HUDEP-2 (cell line): ENCODE data around the gene METRNL.

Source experiments
- DNase-seq, 76 experiments: peaks; one replicate each; lab custom pipeline; 2025; ENCODE audit not compliant: unreplicated experiment in 76 of 76; lab: John Stamatoyannopoulos, UW

METRNL gene

GRCh38 chr17:83078378-83079351, 744 bp upstream of the METRNL start:
- DNase-seq = no peak

DNA sequence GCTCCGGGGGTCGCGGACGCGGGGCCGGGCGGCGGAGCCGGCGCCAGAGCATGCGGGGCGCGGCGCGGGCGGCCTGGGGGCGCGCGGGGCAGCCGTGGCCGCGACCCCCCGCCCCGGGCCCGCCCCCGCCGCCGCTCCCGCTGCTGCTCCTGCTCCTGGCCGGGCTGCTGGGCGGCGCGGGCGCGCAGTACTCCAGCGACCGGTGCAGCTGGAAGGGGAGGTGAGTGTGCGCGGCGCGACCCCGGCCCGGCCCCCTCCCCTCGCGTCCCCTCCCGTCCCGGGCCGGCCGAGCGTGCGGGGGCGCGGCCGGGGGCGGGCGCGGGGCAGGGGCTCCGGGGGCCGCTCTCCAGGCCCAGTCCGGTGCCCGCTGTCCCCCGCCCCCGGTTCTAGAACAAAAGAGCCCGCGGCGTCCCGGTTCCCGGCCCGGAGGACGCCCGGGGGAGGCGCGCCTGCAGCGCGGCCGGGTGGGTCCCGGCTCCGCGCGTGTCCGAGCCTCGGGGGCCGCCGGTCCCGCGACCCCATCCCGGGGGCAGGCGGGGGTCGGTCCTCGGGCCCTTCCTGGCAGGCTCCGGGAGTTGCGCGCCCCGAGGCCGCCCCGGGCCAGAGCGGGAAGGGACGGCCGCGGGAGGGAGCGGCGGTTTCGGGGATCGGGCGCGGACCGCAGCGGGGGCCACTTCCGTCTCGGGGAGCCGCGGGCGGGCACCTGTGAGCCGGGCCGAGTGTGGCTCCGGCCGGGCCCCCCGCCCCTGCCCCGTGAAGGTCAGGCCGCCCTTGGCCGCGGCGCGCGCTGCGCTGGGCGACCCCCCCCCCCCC, 563 bp downstream of the METRNL start:
- no peak for DNase-seq

DNA sequence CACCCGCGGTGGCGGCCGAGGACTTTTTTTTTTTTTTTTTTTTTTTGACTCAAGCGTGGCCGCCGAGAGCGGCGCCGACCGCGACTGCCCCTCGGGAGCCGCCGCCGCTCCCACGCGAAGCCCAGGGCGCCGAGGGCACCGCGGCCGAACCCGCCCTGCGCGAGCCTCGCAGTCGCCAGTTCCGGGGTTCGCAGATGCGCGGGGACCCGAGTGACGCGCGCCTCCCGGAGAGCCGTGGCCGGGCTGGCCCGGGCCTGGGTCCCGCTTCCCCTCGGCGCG, 1.1 kb downstream of the METRNL start:
- no peak for DNase-seq

- DNase-seq = peak in 3 of 76 experiments; percentile 14 to 22 (median 20)
These were observed 1.7 kb downstream of the METRNL start for GRCh38 chr17:83080858-83081683.

GRCh38 chr17:83081684-83082201, 2.3 kb downstream of the METRNL start:
- DNase-seq = no peak

- DNase-seq = no peak
These were observed 3.0 kb downstream of the METRNL start for GRCh38 chr17:83082424-83082823.

- DNase-seq = no peak
These were observed 3.5 kb downstream of the METRNL start for GRCh38 chr17:83082909-83083367.

DNA sequence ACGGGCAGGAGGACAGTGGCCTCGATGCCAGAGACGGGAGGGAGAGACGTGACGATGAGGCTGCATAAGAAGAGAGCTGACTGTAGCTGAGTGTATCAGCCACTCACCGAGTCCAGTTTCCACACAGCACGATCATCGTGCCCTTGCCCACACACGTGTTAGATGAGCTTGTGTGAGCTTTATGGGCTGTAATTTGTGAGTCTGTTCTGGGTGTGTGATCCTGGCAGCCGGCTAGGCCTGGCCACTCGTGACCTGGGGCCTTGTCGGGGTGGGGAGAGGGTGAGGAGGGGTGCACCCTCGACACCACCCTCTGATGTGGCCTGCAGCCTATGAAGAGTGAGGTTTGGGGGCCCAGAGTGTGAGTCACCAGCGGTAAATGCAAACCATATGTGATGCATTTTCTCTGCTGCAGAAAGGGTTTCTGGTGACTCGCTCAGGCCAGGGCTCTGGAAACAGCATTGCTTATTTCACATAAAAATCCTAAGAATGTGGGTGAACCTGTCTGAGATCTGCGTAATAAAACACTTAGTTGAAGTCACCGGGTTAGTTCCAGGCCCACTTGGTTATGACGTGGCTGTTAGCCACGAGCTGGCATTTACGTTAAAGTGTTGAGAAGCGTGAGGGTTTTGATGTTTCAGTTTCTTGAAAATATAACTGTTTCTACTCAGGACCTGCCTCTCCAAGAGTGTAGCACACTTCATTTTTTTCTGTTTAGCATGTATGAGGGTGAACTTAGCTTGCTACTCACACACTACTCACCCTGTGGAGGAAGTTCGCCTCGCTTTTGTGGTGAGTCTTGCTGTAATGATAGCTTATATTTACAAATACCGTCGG, 4.2 kb downstream of the METRNL start:
- peak in 1 of 76 experiments; percentile 9 for DNase-seq

DNA sequence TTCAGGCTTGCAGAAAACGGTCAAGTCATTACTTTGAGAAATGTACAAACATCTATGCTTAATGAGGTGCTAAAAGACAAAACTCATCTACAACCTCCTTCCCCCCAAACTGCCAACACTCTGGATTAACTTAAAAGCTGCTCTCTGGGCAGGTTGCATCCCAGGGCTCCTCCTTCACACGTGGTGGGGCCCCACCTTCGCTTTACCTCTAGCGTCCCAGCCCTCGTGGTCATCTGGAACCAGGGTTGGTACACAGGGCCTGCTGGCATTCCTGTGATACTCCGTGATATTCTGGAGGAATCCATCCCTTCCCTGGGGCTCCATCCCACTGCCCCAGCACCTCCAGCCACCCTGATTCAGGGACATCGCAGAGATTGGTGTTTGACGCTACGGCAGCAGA, 4.8 kb downstream of the METRNL start:
- no peak for DNase-seq

DNA sequence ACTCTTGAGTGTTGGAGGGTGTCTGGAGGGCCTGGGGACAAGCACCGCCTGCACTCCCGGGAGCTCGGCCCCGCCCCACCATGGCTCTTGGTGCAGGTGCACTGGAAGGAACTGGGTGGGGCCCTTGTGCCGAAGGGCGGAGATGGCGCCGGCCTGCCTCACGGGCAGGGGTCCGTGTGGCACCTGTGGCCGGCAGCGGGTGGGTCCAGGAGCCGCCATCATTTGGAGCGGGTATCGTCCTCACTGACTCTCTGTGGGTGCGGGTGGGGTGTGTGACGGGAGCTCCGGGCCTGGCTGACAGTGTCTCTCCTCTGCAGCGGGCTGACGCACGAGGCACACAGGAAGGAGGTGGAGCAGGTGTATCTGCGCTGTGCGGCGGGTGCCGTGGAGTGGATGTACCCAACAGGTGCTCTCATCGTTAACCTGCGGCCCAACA, 5.2 kb downstream of the METRNL start:
- no peak for DNase-seq

DNA sequence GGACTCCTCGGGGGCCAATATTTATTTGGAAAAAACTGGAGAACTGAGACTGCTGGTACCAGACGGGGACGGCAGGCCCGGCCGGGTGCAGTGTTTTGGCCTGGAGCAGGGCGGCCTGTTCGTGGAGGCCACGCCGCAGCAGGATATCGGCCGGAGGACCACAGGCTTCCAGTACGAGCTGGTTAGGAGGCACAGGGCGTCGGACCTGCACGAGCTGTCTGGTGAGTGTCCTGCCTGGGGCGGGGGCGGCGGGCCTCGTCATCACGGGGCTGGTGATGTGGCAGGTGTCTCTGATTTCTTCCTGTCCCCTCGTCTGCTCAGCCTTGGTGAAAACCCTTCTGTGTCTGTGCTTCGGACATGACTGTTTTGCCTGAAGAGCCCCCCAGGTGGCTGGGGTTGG, 5.7 kb downstream of the METRNL start:
- no peak for DNase-seq

GRCh38 chr17:83085526-83086198, 6.3 kb downstream of the METRNL start:
- DNase-seq = no peak

DNA sequence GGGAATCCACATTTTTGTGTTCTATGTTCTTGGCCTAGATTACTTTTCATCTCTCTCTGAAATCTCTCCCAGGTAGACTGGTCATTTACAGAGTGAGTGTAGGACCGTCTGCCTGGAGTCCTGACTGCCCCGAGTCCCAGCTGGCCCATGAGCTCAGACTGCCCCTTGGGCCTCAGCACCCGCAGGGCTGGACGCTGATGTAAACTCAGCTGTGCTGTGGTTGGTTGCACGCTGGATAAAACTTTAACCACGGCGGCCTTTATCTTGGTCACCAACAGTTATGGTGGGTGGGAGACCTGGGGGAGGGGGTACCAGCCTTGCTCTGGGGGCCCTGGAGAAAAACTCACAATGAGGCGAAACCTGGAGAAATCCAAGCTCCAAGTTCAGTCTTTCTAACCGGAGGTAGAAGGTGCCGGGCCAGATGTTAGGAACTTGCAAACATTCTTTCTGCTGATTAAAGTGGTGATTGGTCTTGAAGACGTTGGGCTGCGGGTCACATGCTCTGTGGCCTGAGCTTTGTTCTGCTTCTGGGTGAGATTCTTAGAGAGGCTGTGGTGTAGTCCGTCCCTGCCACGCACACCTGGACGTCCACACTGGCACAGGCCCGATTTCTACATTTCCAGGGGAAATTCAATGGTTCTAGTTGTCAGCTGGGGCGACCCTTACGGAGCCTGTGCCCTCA, 6.9 kb downstream of the METRNL start:
- DNase-seq = peak in 2 of 76 experiments; percentile 8 to 41

DNA sequence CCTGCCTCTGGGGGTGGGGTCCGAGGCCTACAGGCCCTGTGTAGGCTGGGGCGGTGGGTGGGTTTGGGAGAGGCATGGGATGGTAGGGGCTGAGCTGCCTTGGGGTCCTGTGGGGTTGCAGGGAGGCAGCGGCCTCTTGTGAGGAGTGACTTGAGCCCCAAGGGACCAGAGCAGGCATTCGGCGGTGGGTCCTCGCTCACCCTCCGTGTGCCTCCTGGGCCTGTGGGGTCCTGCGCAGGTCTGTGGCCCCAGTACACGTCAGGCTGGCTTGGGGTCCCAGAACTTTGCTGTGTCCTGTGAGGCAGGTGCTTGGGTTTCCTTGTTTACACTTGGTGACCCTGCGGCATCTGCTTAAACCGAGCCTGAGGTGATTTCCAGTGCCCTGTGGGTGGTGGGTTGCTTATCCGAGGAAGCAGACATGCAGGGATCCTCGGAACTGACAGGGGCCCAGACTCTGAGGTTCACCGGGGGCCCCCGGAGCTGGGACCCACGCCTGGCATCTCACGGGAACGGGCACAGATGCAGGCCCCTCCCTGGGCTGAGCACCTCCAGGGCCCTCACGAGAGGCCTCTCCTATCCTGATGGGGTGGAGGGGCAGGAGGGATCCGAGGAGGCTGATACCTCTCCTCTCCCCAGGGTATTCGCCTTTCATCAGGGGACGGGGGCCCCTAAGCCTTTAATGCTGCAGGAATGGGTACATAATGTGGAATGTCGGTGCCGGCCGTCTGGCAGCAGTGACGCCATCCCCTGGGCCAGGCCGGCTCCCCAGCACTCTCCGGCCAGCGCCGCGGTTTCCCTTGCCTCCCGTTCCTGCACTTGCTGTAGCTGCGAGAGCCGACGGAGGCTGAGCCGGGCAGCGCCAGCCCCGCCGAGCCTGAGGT, 7.7 kb downstream of the METRNL start:
- DNase-seq = no peak

GRCh38 chr17:83087788-83088360, 8.5 kb downstream of the METRNL start:
- no peak for DNase-seq

DNA sequence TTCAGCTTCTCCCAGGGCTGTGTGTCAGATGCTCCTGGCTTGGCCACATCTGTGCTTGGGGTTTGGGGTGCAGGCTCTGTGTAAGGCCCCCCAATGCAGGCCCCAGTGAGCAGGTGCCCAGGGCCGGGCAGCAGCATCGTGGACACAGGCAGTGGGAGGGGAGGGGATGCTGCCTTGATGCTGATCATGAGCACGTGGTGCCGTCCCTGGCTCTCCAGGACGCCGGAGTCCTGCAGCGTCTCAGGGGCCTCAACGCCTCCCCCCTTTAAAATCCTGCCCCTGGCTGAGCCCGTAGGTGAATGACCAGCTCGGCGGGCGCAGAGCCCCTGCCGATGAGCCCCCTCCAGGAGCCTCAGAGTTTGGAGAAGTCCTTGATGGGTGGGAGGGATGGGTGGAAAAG, 9.0 kb downstream of the METRNL start:
- no peak for DNase-seq

- DNase-seq = no peak
These were observed 9.5 kb downstream of the METRNL start for GRCh38 chr17:83088909-83089308.
